COR-L47 (cell line): ENCODE data around the gene OR2J3.
"Not testable (repeated sequence)": the region's sequence is repeated elsewhere in the genome, so short reads cannot be mapped to it uniquely, and the experiment has no call there.

Source experiments
- DNase-seq: peaks from one replicate; lab custom pipeline; 2025; lab: John Stamatoyannopoulos, UW

The OR2J3 gene

GRCh38 chr6:29107758-29108157 lies at the start of gene OR2J3:
Gene OR2J3, plus strand, starts transcription at chr6:29108058. Its CDS starts 3,833 bp downstream, at chr6:29111891.
- DNase-seq: no peak

- DNase-seq: peak; percentile 16
These were observed 35.8 kb upstream of the OR2J3 start for GRCh38 chr6:29071831-29072723.

- no peak for DNase-seq
These were observed 28.7 kb upstream of the OR2J3 start for GRCh38 chr6:29079203-29079602.

- DNase-seq: no peak
These were observed 26.5 kb upstream of the OR2J3 start for GRCh38 chr6:29081312-29081711.

GRCh38 chr6:29082457-29082856 lies 25.4 kb upstream of the OR2J3 start:
- DNase-seq: no peak

- DNase-seq: no peak
These were observed 20.6 kb upstream of the OR2J3 start, which contains the start of gene OR2B3 for GRCh38 chr6:29087213-29087612. Gene OR2B3, minus strand, starts transcription at chr6:29087313. Its CDS starts 65 bp downstream, at chr6:29087248.

- no peak for DNase-seq
These were observed 14.9 kb upstream of the OR2J3 start for GRCh38 chr6:29092957-29093356.

- DNase-seq: no peak
These were observed 10.1 kb upstream of the OR2J3 start for GRCh38 chr6:29097803-29098202.

GRCh38 chr6:29099190-29099589 lies 8.7 kb upstream of the OR2J3 start, which contains the start of gene OR2J1:
Gene OR2J1, plus strand, starts transcription at chr6:29099490. Its CDS starts 1,453 bp downstream, at chr6:29100943.
- no peak for DNase-seq

GRCh38 chr6:29112135-29112534 lies 4.3 kb downstream of the OR2J3 start:
- no peak for DNase-seq

GRCh38 chr6:29114964-29115363 lies 7.1 kb downstream of the OR2J3 start:
- not testable (repeated sequence) for DNase-seq

GRCh38 chr6:29129326-29130012 lies 21.6 kb downstream of the OR2J3 start:
- no peak for DNase-seq

GRCh38 chr6:29130644-29131043 lies 22.8 kb downstream of the OR2J3 start:
- DNase-seq: no peak

GRCh38 chr6:29131691-29132090 lies 23.8 kb downstream of the OR2J3 start:
- DNase-seq: no peak

- no peak for DNase-seq
These were observed 29.9 kb downstream of the OR2J3 start for GRCh38 chr6:29137724-29138123.

- DNase-seq: no peak
These were observed 33.7 kb downstream of the OR2J3 start for GRCh38 chr6:29141606-29142005.

- DNase-seq: no peak
These were observed 34.5 kb downstream of the OR2J3 start for GRCh38 chr6:29142309-29142708.

GRCh38 chr6:29146179-29146578 lies 38.3 kb downstream of the OR2J3 start:
- DNase-seq: no peak

GRCh38 chr6:29147074-29147473 lies 39.2 kb downstream of the OR2J3 start:
- no peak for DNase-seq

GRCh38 chr6:29149444-29149843 lies 41.6 kb downstream of the OR2J3 start:
- DNase-seq: not testable (repeated sequence)

- no peak for DNase-seq
These were observed 45.2 kb downstream of the OR2J3 start for GRCh38 chr6:29153083-29153482.

GRCh38 chr6:29155182-29155581 lies 47.3 kb downstream of the OR2J3 start:
- DNase-seq: not testable (repeated sequence)

- DNase-seq: not testable (repeated sequence)
These were observed 52.1 kb downstream of the OR2J3 start for GRCh38 chr6:29159922-29160321.
